Endodermal cell (in vitro differentiated cells): ENCODE measurements around the gene ABR. TPM values are rescaled to one million over a fixed set of nuclear protein-coding genes. Genes with fewer than 3 reads are reported as not detected.

Source experiments
- DNase-seq: peaks from one replicate; pipeline ENCODE4 v3.0.0-alpha.2; 2017
- H3K27ac ChIP-seq: 2 replicates; pipeline ENCODE4 v1.5.1; 2013; ENCODE audit warnings: mild to moderate bottlenecking, low read depth, low read length, moderate library complexity
- H3K27me3 ChIP-seq: 2 replicates; pipeline ENCODE4 v1.6.1; 2013; ENCODE audit warnings: mild to moderate bottlenecking, low read length, moderate library complexity; ENCODE audit not compliant: insufficient read depth, control insufficient read depth, poor library complexity, severe bottlenecking
- H3K36me3 ChIP-seq: 2 replicates; pipeline ENCODE4 v1.7.0; 2013; ENCODE audit warnings: mild to moderate bottlenecking, low read length, moderate library complexity; ENCODE audit not compliant: control insufficient read depth, insufficient read depth
- H3K4me1 ChIP-seq: one replicate; pipeline ENCODE4 v1.7.0; 2013; ENCODE audit warnings: low read length; ENCODE audit not compliant: control insufficient read depth, insufficient read depth
- H3K4me3 ChIP-seq: 2 replicates; pipeline ENCODE4 v1.5.1; 2013; ENCODE audit warnings: mild to moderate bottlenecking, low read length, moderate library complexity
- H3K9ac ChIP-seq: 2 replicates; pipeline ENCODE4 v1.6.1; 2013; ENCODE audit warnings: mild to moderate bottlenecking, low read length, moderate library complexity; ENCODE audit not compliant: poor library complexity, severe bottlenecking; ENCODE audit errors: extremely low read depth
- H3K9me3 ChIP-seq: 2 replicates; pipeline ENCODE4 v1.6.1; 2013; ENCODE audit warnings: mild to moderate bottlenecking, low read length, moderate library complexity; ENCODE audit not compliant: control insufficient read depth
- H3K27ac Mint-ChIP-seq: 2 replicates; pipeline ENCODE4 v1.8.0; 2020; ENCODE audit warnings: mixed read lengths
- H3K27me3 Mint-ChIP-seq: 2 replicates; pipeline ENCODE4 v1.8.0; 2021; ENCODE audit warnings: mild to moderate bottlenecking, mixed read lengths; ENCODE audit not compliant: insufficient read depth
- H3K36me3 Mint-ChIP-seq: 2 replicates; pipeline ENCODE4 v1.8.0; 2020; ENCODE audit warnings: low read depth, mixed read lengths
- H3K4me1 Mint-ChIP-seq: 2 replicates; pipeline ENCODE4 v1.8.0; 2020; ENCODE audit warnings: mixed read lengths
- H3K4me3 Mint-ChIP-seq: 2 replicates; pipeline ENCODE4 v1.8.0; 2020; ENCODE audit warnings: mild to moderate bottlenecking, moderate library complexity, mixed read lengths
- H3K9me3 Mint-ChIP-seq: 2 replicates; pipeline ENCODE4 v1.8.0; 2020; ENCODE audit warnings: mild to moderate bottlenecking, mixed read lengths
- WGBS, 2 experiments: methylation state at CpG; one replicate each; pipeline versions ENCODE4 v1.1.5 to v1.1.7; 2013; ENCODE audit warnings: missing lambda C conversion rate in 2 of 2, mixed read lengths in 1 of 2; ENCODE audit not compliant: insufficient coverage in 1 of 2, insufficient read length in 1 of 2; 5-methylcytosine and 5-hydroxymethylcytosine counted together
- total RNA-seq, 2 donors: library from RNA; stranded (reverse); fragmentation: NEBNext Ultra II Directional in 1 of 2; extraction: Animal tissue kit (Norgen Biotek cat#: 25700) in 1 of 2; gene quantifications; 2 replicates in 1 of 2; 3 replicates in 1 of 2; pipeline ENCODE4 v1.2.1, GENCODE V29; 2021
- TF ChIP-seq, protein P1 (sequence below): fragments of 200-600 bp; sonication (generic); conservative IDR thresholded peaks from 2 replicates; pipeline ENCODE4 v1.5.0; 2021; ENCODE audit warnings: antibody characterized with exemption, mild to moderate bottlenecking

The ABR gene
- total RNA-seq, 2 donors from 2014 or later = 51.1 to 58.7 TPM

DNA sequence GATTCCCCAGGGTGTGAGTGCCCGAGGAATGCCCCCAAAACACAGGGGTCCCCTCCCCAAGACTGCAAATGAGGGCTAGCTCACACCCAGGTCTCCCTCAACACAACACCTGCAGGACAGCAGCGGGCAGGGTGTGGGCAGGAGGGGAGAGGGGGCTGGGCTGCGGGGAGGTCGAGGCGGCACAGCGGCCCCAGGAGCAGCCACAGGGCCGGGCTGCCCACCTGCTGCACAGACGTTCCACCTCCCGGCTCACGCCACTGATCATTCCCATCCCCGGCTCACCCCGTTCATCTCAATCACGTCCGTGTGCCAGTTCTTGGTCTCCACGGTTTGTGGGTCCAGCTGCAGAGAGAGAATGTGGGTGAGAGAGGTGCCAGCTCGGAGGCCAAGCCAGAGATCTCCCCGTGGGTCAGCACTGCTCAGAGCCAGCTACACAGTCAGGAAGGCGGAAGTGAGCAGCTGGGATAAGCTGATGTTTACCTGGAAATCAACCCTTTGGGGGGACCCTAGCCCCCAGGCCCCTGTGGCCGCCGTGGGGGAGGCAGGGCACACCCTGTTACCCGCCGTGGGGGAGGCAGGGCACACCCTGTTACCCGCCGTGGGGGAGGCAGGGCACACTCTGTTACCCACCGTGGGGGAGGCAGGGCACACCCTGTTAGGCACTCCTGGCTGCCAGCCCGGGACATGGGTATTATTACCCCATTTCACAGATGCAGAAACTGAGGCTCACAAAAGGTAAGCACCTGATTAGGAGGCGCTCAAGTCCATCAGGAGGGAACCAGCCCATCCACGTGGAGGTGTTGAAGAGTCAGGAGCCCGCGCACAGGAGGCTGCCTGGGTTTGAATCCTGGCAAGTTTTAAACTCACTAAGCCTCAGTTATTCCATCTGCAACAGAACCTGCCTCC is 166.7 kb downstream of the ABR start:
- H3K4me3 ChIP-seq = no peak overlapping the region
- no peaks in the 10 kb centered on the region for H3K4me1 Mint-ChIP-seq
- TF ChIP-seq, protein P1, sequence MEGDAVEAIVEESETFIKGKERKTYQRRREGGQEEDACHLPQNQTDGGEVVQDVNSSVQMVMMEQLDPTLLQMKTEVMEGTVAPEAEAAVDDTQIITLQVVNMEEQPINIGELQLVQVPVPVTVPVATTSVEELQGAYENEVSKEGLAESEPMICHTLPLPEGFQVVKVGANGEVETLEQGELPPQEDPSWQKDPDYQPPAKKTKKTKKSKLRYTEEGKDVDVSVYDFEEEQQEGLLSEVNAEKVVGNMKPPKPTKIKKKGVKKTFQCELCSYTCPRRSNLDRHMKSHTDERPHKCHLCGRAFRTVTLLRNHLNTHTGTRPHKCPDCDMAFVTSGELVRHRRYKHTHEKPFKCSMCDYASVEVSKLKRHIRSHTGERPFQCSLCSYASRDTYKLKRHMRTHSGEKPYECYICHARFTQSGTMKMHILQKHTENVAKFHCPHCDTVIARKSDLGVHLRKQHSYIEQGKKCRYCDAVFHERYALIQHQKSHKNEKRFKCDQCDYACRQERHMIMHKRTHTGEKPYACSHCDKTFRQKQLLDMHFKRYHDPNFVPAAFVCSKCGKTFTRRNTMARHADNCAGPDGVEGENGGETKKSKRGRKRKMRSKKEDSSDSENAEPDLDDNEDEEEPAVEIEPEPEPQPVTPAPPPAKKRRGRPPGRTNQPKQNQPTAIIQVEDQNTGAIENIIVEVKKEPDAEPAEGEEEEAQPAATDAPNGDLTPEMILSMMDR = no peak
- no peak overlapping the region for H3K27ac ChIP-seq
- no peaks in the 10 kb centered on the region for H3K4me1 ChIP-seq
- H3K9ac ChIP-seq = no peak overlapping the region
- no peak overlapping the region for H3K4me3 Mint-ChIP-seq
- H3K9me3 Mint-ChIP-seq = no peaks in the 10 kb centered on the region
- H3K27me3 ChIP-seq = no peaks in the 10 kb centered on the region
- H3K27me3 Mint-ChIP-seq = no peaks in the 10 kb centered on the region
- no peaks in the 10 kb centered on the region for H3K36me3 Mint-ChIP-seq
- no peaks in the 10 kb centered on the region for H3K9me3 ChIP-seq
- 87 to 88% methylated on average over 17 to 29 of the region's 30 CpGs for WGBS, 2 experiments
- DNase-seq = no peak
- H3K36me3 ChIP-seq = no peaks in the 10 kb centered on the region
- no peak overlapping the region for H3K27ac Mint-ChIP-seq

DNA sequence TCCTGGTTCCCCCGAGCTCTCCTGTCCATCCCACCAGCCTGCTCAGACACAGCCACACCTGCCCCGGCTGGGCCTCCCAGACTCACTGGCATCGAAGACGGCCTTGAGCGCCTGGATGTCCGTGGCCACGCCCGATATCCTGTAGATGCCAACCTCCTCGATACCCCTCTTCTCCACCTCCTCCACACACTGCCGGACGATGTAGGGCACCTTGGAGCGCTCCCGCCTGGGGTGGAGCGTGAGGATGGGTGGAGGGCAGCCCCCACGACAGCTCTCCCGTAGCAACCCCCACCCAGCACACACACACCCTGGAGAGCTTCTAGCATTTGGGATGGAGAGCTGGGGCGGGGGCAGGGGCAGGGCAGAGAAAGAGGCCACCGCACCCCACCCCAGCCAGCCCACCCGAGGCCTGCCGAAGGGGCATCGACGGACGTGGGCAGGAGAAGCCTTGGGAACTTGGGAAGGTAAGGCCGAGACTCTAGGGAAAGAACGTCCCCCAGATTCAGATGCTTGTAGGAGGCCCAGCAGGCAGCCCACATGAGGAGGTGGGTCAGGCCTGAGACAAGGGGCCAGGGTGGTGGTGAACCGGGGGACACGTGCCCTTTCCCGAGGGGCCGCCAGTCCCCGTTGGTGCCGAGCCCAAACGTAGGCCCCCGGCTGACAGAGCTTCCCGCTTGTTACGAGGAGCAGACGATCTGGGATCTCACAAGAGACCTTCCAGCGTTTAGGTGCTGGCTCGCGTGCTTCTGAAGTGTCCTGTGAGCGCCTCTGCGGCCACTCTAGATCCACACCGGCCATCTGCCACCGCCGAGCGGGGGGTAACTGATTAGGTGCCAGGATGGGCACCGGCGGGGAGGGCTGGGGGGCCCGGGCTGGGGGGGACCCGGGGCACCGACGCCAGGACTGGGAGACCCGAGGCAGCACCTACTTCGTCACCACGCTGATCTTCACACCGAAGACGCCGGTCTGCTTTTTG is 167.7 kb downstream of the ABR start:
- DNase-seq = no peak
- Histone ChIP-seq H3K9me3 (no peaks in the 10 kb centered on the region), H3K4me1 (no peaks in the 10 kb centered on the region), H3K9ac (no peak overlapping the region), H3K27ac (no peak overlapping the region), H3K36me3 (peaks cover 5% of the 10 kb centered on the region), H3K27me3 (no peaks in the 10 kb centered on the region), H3K4me3 (no peak overlapping the region)
- Mint-ChIP-seq H3K9me3 (no peaks in the 10 kb centered on the region), H3K27ac (no peak overlapping the region), H3K4me3 (no peak overlapping the region), H3K4me1 (no peaks in the 10 kb centered on the region), H3K27me3 (no peaks in the 10 kb centered on the region), H3K36me3 (peaks cover 2% of the 10 kb centered on the region)
- 91 to 99% methylated on average over 23 to 55 of the region's 57 CpGs for WGBS, 2 experiments
- TF ChIP-seq, protein P1 = no peak

DNA sequence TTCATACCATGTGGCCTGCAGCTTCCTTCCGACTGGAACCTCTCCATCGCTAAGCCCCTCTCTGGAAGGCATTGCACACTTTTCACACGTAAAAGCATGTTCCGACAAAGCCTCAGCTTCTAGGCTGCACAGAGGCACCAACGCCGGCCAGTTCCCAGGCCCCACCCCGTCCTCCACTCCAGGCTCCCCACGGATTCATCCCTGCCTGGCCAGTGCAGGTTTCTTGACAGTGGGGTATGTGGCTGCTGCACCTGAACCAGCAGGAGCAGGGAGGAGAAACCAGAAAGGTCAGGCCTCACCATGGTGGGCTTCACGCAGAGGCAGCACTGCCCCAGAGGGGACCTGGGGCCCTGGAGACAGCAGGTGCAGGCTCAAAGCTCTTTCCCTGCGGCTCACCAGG is 168.6 kb downstream of the ABR start:
- Histone ChIP-seq H3K9ac (no peak overlapping the region), H3K27me3 (no peaks in the 10 kb centered on the region), H3K9me3 (no peaks in the 10 kb centered on the region), H3K4me1 (peaks cover 3% of the 10 kb centered on the region), H3K4me3 (no peak overlapping the region), H3K36me3 (peaks cover 5% of the 10 kb centered on the region), H3K27ac (no peak overlapping the region)
- H3K4me1 Mint-ChIP-seq = no peaks in the 10 kb centered on the region
- no peak overlapping the region for H3K4me3 Mint-ChIP-seq
- no peaks in the 10 kb centered on the region for H3K9me3 Mint-ChIP-seq
- peaks cover 2% of the 10 kb centered on the region for H3K36me3 Mint-ChIP-seq
- WGBS, 2 experiments = 93 to 95% methylated on average over 6 to 10 of the region's 10 CpGs
- H3K27me3 Mint-ChIP-seq = no peaks in the 10 kb centered on the region
- DNase-seq = no peak
- H3K27ac Mint-ChIP-seq = no peak overlapping the region
- TF ChIP-seq, protein P1 = no peak
